ENCODE data around the gene STAT3.

Gene STAT3

GRCh38 chr17:42310787-42311215 is 77.4 kb downstream of the STAT3 start:
- Histone ChIP-seq H2BK15ac (ENCODE audit: low read depth, poor library complexity, severe bottlenecking) (no peak overlapping the region), H2BK12ac (ENCODE audit: low read length in 2 of 2) (no peak overlapping the region), H3K36me3 (ENCODE audit: control insufficient read depth in 1 of 2, insufficient read depth in 2 of 2, low read depth in 1 of 2, low read length in 2 of 2) (peaks cover 44 to 77% of the 10 kb centered on the region in 2 experiments), H3K18ac (ENCODE audit: low read depth in 1 of 2, low read length in 2 of 2) (peak overlapping the region in 1 of 2 experiments; percentile 16), H3K14ac (ENCODE audit: low read length in 2 of 2) (peak overlapping the region in 1 of 2 experiments; percentile 88), H2BK120ac (ENCODE audit: low read depth, low read length) (no peak overlapping the region), H3K4me3 (ENCODE audit: insufficient read depth in 1 of 2, low read depth in 1 of 2, low read length in 2 of 2) (no peak overlapping the region), H3K9ac (ENCODE audit: low read length) (peak overlapping the region; percentile 71), H2AK5ac (ENCODE audit: low read length, severe bottlenecking) (no peak overlapping the region), H2AFZ (ENCODE audit: low read depth, low read length) (no peak overlapping the region), H3K4me2 (ENCODE audit: low read length, poor library complexity, severe bottlenecking) (no peak overlapping the region), H3K4ac (ENCODE audit: low read depth in 1 of 2, low read length in 2 of 2) (peak overlapping the region in 1 of 2 experiments; percentile 71), H2BK5ac (ENCODE audit: low read depth, low read length, poor library complexity, severe bottlenecking) (no peak overlapping the region), H3K27me3 (ENCODE audit: control insufficient read depth in 1 of 2, insufficient read depth in 1 of 2, low read length in 2 of 2) (peaks cover 0 to 4% of the 10 kb centered on the region in 2 experiments), H4K8ac (ENCODE audit: low read length) (no peak overlapping the region), H4K91ac (ENCODE audit: low read length) (no peak overlapping the region), H3K9me3 (ENCODE audit: control insufficient read depth, low read length) (no peaks in the 10 kb centered on the region), H3K27ac (ENCODE audit: low read length, poor library complexity, severe bottlenecking) (no peak overlapping the region), H3K4me1 (ENCODE audit: control insufficient read depth, insufficient read depth, low read depth, low read length) (peaks cover 15% of the 10 kb centered on the region), H3K79me1 (replicated peaks; ENCODE audit: low read length, poor library complexity, severe bottlenecking) (peaks cover 5% of the 10 kb centered on the region), H3K23ac (ENCODE audit: low read length in 2 of 2) (peak overlapping the region in 1 of 2 experiments; percentile 29)
- DNase-seq, result no peak
- WGBS, result 83% methylated on average over 6 of the region's 9 CpGs

GRCh38 chr17:42309986-42310786 is 78.1 kb downstream of the STAT3 start:
- no peak overlapping the region for H2AFZ ChIP-seq (ENCODE audit: low read depth, low read length)
- H2BK120ac ChIP-seq (ENCODE audit: low read depth, low read length), result no peak overlapping the region
- DNase-seq, result no peak
- H4K91ac ChIP-seq (ENCODE audit: low read length), result peak overlapping the region; percentile 70
- no peak overlapping the region for H3K4ac ChIP-seq (ENCODE audit: low read depth in 1 of 2, low read length in 2 of 2)
- H3K14ac ChIP-seq (ENCODE audit: low read length in 2 of 2), result peak overlapping the region in 1 of 2 experiments; percentile 88
- no peak overlapping the region for H2BK5ac ChIP-seq (ENCODE audit: low read depth, low read length, poor library complexity, severe bottlenecking)
- peaks cover 2% of the 10 kb centered on the region for H3K79me1 ChIP-seq (replicated peaks; ENCODE audit: low read length, poor library complexity, severe bottlenecking)
- H2BK15ac ChIP-seq (ENCODE audit: low read depth, poor library complexity, severe bottlenecking), result no peak overlapping the region
- H2AK5ac ChIP-seq (ENCODE audit: low read length, severe bottlenecking), result no peak overlapping the region
- H3K9ac ChIP-seq (ENCODE audit: low read length), result peak overlapping the region; percentile 71
- H3K18ac ChIP-seq (ENCODE audit: low read depth in 1 of 2, low read length in 2 of 2), result peak overlapping the region in 1 of 2 experiments; percentile 16
- H3K9me3 ChIP-seq (ENCODE audit: control insufficient read depth, low read length), result no peaks in the 10 kb centered on the region
- no peak overlapping the region for H2BK12ac ChIP-seq (ENCODE audit: low read length in 2 of 2)
- H4K8ac ChIP-seq (ENCODE audit: low read length), result no peak overlapping the region
- no peak overlapping the region for H3K23ac ChIP-seq (ENCODE audit: low read length in 2 of 2)
- 87% methylated on average over 19 of the region's 19 CpGs for WGBS
- no peak overlapping the region for H3K4me3 ChIP-seq (ENCODE audit: insufficient read depth in 1 of 2, low read depth in 1 of 2, low read length in 2 of 2)
- peaks cover 0 to 4% of the 10 kb centered on the region in 2 experiments for H3K27me3 ChIP-seq (ENCODE audit: control insufficient read depth in 1 of 2, insufficient read depth in 1 of 2, low read length in 2 of 2)
- peaks cover 15% of the 10 kb centered on the region for H3K4me1 ChIP-seq (ENCODE audit: control insufficient read depth, insufficient read depth, low read depth, low read length)
- H3K36me3 ChIP-seq (ENCODE audit: control insufficient read depth in 1 of 2, insufficient read depth in 2 of 2, low read depth in 1 of 2, low read length in 2 of 2), result peaks cover 39 to 72% of the 10 kb centered on the region in 2 experiments
- H3K27ac ChIP-seq (ENCODE audit: low read length, poor library complexity, severe bottlenecking), result no peak overlapping the region
- no peak overlapping the region for H3K4me2 ChIP-seq (ENCODE audit: low read length, poor library complexity, severe bottlenecking)

- Histone ChIP-seq H3K4me3 (ENCODE audit: insufficient read depth in 1 of 2, low read depth in 1 of 2, low read length in 2 of 2) (no peak overlapping the region), H3K4ac (ENCODE audit: low read depth in 1 of 2, low read length in 2 of 2) (no peak overlapping the region), H4K91ac (ENCODE audit: low read length) (no peak overlapping the region), H2BK120ac (ENCODE audit: low read depth, low read length) (no peak overlapping the region), H2BK15ac (ENCODE audit: low read depth, poor library complexity, severe bottlenecking) (no peak overlapping the region), H3K23ac (ENCODE audit: low read length in 2 of 2) (no peak overlapping the region), H3K27me3 (ENCODE audit: control insufficient read depth in 1 of 2, insufficient read depth in 1 of 2, low read length in 2 of 2) (peaks cover 0 to 4% of the 10 kb centered on the region in 2 experiments), H3K4me2 (ENCODE audit: low read length, poor library complexity, severe bottlenecking) (no peak overlapping the region), H3K9ac (ENCODE audit: low read length) (no peak overlapping the region), H3K27ac (ENCODE audit: low read length, poor library complexity, severe bottlenecking) (no peak overlapping the region), H3K14ac (ENCODE audit: low read length in 2 of 2) (no peak overlapping the region), H3K79me1 (replicated peaks; ENCODE audit: low read length, poor library complexity, severe bottlenecking) (peaks cover 2% of the 10 kb centered on the region), H2BK12ac (ENCODE audit: low read length in 2 of 2) (no peak overlapping the region), H2BK5ac (ENCODE audit: low read depth, low read length, poor library complexity, severe bottlenecking) (no peak overlapping the region), H4K8ac (ENCODE audit: low read length) (no peak overlapping the region), H3K9me3 (ENCODE audit: control insufficient read depth, low read length) (no peaks in the 10 kb centered on the region), H3K36me3 (ENCODE audit: control insufficient read depth in 1 of 2, insufficient read depth in 2 of 2, low read depth in 1 of 2, low read length in 2 of 2) (peaks cover 37 to 69% of the 10 kb centered on the region in 2 experiments), H3K4me1 (ENCODE audit: control insufficient read depth, insufficient read depth, low read depth, low read length) (peaks cover 15% of the 10 kb centered on the region), H2AFZ (ENCODE audit: low read depth, low read length) (no peak overlapping the region), H3K18ac (ENCODE audit: low read depth in 1 of 2, low read length in 2 of 2) (no peak overlapping the region), H2AK5ac (ENCODE audit: low read length, severe bottlenecking) (no peak overlapping the region)
- DNase-seq, result no peak
- 87% methylated on average over 9 of the region's 9 CpGs for WGBS
These were observed 79.1 kb downstream of the STAT3 start for GRCh38 chr17:42309142-42309541.

- no peak overlapping the region for H2BK5ac ChIP-seq (ENCODE audit: low read depth, low read length, poor library complexity, severe bottlenecking)
- H3K36me3 ChIP-seq (ENCODE audit: control insufficient read depth in 1 of 2, insufficient read depth in 2 of 2, low read depth in 1 of 2, low read length in 2 of 2), result peaks cover 33 to 69% of the 10 kb centered on the region in 2 experiments
- no peak overlapping the region for H4K91ac ChIP-seq (ENCODE audit: low read length)
- peaks cover 15% of the 10 kb centered on the region for H3K4me1 ChIP-seq (ENCODE audit: control insufficient read depth, insufficient read depth, low read depth, low read length)
- peaks cover 2% of the 10 kb centered on the region for H3K79me1 ChIP-seq (replicated peaks; ENCODE audit: low read length, poor library complexity, severe bottlenecking)
- no peak overlapping the region for H3K14ac ChIP-seq (ENCODE audit: low read length in 2 of 2)
- H2AK5ac ChIP-seq (ENCODE audit: low read length, severe bottlenecking), result no peak overlapping the region
- no peak overlapping the region for H3K4me2 ChIP-seq (ENCODE audit: low read length, poor library complexity, severe bottlenecking)
- no peak overlapping the region for H2BK12ac ChIP-seq (ENCODE audit: low read length in 2 of 2)
- no peak overlapping the region for H2BK120ac ChIP-seq (ENCODE audit: low read depth, low read length)
- no peak overlapping the region for H3K4me3 ChIP-seq (ENCODE audit: insufficient read depth in 1 of 2, low read depth in 1 of 2, low read length in 2 of 2)
- H3K27me3 ChIP-seq (ENCODE audit: control insufficient read depth in 1 of 2, insufficient read depth in 1 of 2, low read length in 2 of 2), result peaks cover 0 to 4% of the 10 kb centered on the region in 2 experiments
- H3K9ac ChIP-seq (ENCODE audit: low read length), result no peak overlapping the region
- no peak for DNase-seq
- H3K18ac ChIP-seq (ENCODE audit: low read depth in 1 of 2, low read length in 2 of 2), result no peak overlapping the region
- H3K23ac ChIP-seq (ENCODE audit: low read length in 2 of 2), result no peak overlapping the region
- 97% methylated on average over 7 of the region's 7 CpGs for WGBS
- H3K9me3 ChIP-seq (ENCODE audit: control insufficient read depth, low read length), result no peaks in the 10 kb centered on the region
- no peak overlapping the region for H4K8ac ChIP-seq (ENCODE audit: low read length)
- no peak overlapping the region for H3K4ac ChIP-seq (ENCODE audit: low read depth in 1 of 2, low read length in 2 of 2)
- H3K27ac ChIP-seq (ENCODE audit: low read length, poor library complexity, severe bottlenecking), result no peak overlapping the region
- H2BK15ac ChIP-seq (ENCODE audit: low read depth, poor library complexity, severe bottlenecking), result no peak overlapping the region
- no peak overlapping the region for H2AFZ ChIP-seq (ENCODE audit: low read depth, low read length)
These were observed 79.8 kb downstream of the STAT3 start for GRCh38 chr17:42308446-42308845.
